HCT116 (cell line): ENCODE measurements around the gene PRR7. TPM values are rescaled to one million over a fixed set of nuclear protein-coding genes. Genes with fewer than 3 reads are reported as not detected.

Experiments used
- ATAC-seq: fragments of 200-7000 bp; cut with Tn5 transposase; 2 replicates; pipeline ENCODE4 v1.9.1; 2020; ENCODE audit warnings: mild to moderate bottlenecking, moderate library complexity
- BruUV-seq: library from RNA; stranded (reverse); fragments of 400-500 nt; replicated peaks from 2 replicates; lab custom pipeline; 2021; lab: Mats Ljungman, UMichigan
- CTCF ChIA-PET: fragments of 300-600 bp; sonication (Branson Sonifier 250); formaldehyde crosslinking; loops from one replicate; lab custom pipeline; 2021; ENCODE audit warnings: antibody characterized with exemption; lab: Charles Lee
- POLR2A ChIA-PET: fragments of 300-600, 350-600 bp; sonication (Branson Sonifier 250); formaldehyde crosslinking; loops from one replicate; lab custom pipeline; 2021; ENCODE audit warnings: antibody characterized with exemption; lab: Charles Lee
- RAD21 ChIA-PET, 2 experiments: fragments of 300-600 bp; sonication (Branson Sonifier 250); formaldehyde crosslinking; loops; one replicate each; lab custom pipeline; 2023; ENCODE audit warnings: low total read pairs in 2 of 2; ENCODE audit not compliant: uncharacterized antibody in 2 of 2, unreplicated experiment in 2 of 2, low non-redundant PET in 1 of 2; lab: Charles Lee
- DNase-seq: peaks from one replicate; pipeline ENCODE4 v3.0.0-alpha.2; 2010; ENCODE audit warnings: low read depth, low spot score
- H2AFZ ChIP-seq: fragments of 200-600 bp; shearing (Covaris generic), sonication (generic); 2 replicates; pipeline ENCODE4 v1.6.1; 2017; ENCODE audit warnings: low read depth, mixed run types, mixed read lengths, antibody characterized with exemption, low read length; ENCODE audit not compliant: poor library complexity, severe bottlenecking
- H3K27ac ChIP-seq: 2 replicates; pipeline ENCODE4 v1.5.1; 2012; ENCODE audit warnings: low read depth, low read length
- H3K27me3 ChIP-seq: fragments of 200-600 bp; sonication (generic); 2 replicates; pipeline ENCODE4 v1.6.1; 2016; ENCODE audit warnings: mixed run types, low read length, mixed read lengths; ENCODE audit not compliant: insufficient read depth
- H3K36me3 ChIP-seq, 2 experiments: fragments of 200-500 bp in 1 of 2; fragments of 200-600 bp in 1 of 2; sonication (Bioruptor generic) in 1 of 2; sonication (generic) in 1 of 2; 2 replicates each; pipeline versions ENCODE4 v1.5.1 to v1.6.1; 2014 to 2016; ENCODE audit warnings: low read length in 2 of 2, inconsistent platforms in 1 of 2, mixed read lengths in 1 of 2, mixed run types in 1 of 2; ENCODE audit not compliant: insufficient read depth in 2 of 2, control insufficient read depth in 1 of 2
- H3K4me1 ChIP-seq, 2 experiments: fragments of 200-600 bp in 1 of 2; sonication (generic) in 1 of 2; 2 replicates each; pipeline versions ENCODE4 v1.5.1 to v1.6.1; 2012 to 2017; ENCODE audit warnings: low read length in 2 of 2, inconsistent platforms in 1 of 2, mild to moderate bottlenecking in 1 of 2, mixed read lengths in 1 of 2, mixed run types in 1 of 2, moderate library complexity in 1 of 2; ENCODE audit not compliant: insufficient read depth in 2 of 2, control insufficient read depth in 1 of 2
- H3K4me2 ChIP-seq: fragments of 200-600 bp; sonication (generic); 2 replicates; pipeline ENCODE4 v1.6.1; 2017; ENCODE audit warnings: mixed run types, low read length, mixed read lengths
- H3K4me3 ChIP-seq, 2 experiments: fragments of 200-600 bp in 1 of 2; sonication (generic) in 1 of 2; replicated peaks in 1 of 2; 2 replicates each; pipeline ENCODE4 v1.5.1; 2011 to 2016; ENCODE audit warnings: low read length in 2 of 2, control low read depth in 1 of 2, low read depth in 1 of 2, mild to moderate bottlenecking in 1 of 2, mixed read lengths in 1 of 2, mixed run types in 1 of 2
- H3K79me2 ChIP-seq: fragments of 200-600 bp; sonication (generic); 2 replicates; pipeline ENCODE4 v1.6.1; 2017; ENCODE audit warnings: mild to moderate bottlenecking, mixed run types, low read length, moderate library complexity, mixed read lengths; ENCODE audit not compliant: insufficient read depth
- H3K9ac ChIP-seq: fragments of 200-600 bp; sonication (generic); 2 replicates; pipeline ENCODE4 v1.6.1; 2016; ENCODE audit warnings: low read length, mixed read lengths
- H3K9me2 ChIP-seq: fragments of 200-600 bp; sonication (generic), shearing (Covaris generic); 2 replicates; pipeline ENCODE4 v1.6.1; 2017; ENCODE audit warnings: mixed run types, mild to moderate bottlenecking, moderate library complexity; ENCODE audit not compliant: insufficient read depth
- H3K9me3 ChIP-seq, 2 experiments: fragments of 200-500 bp in 1 of 2; fragments of 200-600 bp in 1 of 2; sonication (Bioruptor generic) in 1 of 2; sonication (generic) in 1 of 2; 2 replicates each; pipeline ENCODE4 v1.6.1; 2014 to 2017; ENCODE audit warnings: low read length in 2 of 2, mixed read lengths in 2 of 2, inconsistent platforms in 1 of 2, low read depth in 1 of 2, mild to moderate bottlenecking in 1 of 2, mixed run types in 1 of 2, moderate library complexity in 1 of 2; ENCODE audit not compliant: control insufficient read depth in 1 of 2, insufficient read depth in 1 of 2
- H4K20me1 ChIP-seq: fragments of 200-600 bp; sonication (generic), shearing (Covaris generic); 2 replicates; pipeline ENCODE4 v1.6.1; 2017; ENCODE audit warnings: mixed run types, mild to moderate bottlenecking, moderate library complexity; ENCODE audit not compliant: insufficient read depth
- ATF3 ChIP-seq: IDR thresholded peaks from 2 replicates; pipeline ENCODE4 v1.6.1; 2012
- CBX3 ChIP-seq: IDR thresholded peaks from 2 replicates; pipeline ENCODE4 v1.6.1; 2012; ENCODE audit warnings: low read depth
- CEBPB ChIP-seq: IDR thresholded peaks from 2 replicates; pipeline ENCODE4 v1.6.1; 2012; ENCODE audit warnings: low read depth
- CTCF ChIP-seq, 3 experiments: fragments of 200-600 bp in 1 of 3; sonication (generic) in 1 of 3; IDR thresholded peaks in 2 of 3; conservative IDR thresholded peaks in 1 of 3; 2 replicates each; pipeline ENCODE4 v1.5.1; 2012 to 2017; ENCODE audit warnings: low read depth in 2 of 3, low read length in 2 of 3, antibody characterized with exemption in 1 of 3, borderline replicate concordance in 1 of 3, control low read depth in 1 of 3, mild to moderate bottlenecking in 1 of 3, mixed read lengths in 1 of 3, mixed run types in 1 of 3, moderate library complexity in 1 of 3; ENCODE audit not compliant: insufficient read depth in 1 of 3
- EGR1 ChIP-seq: IDR thresholded peaks from 2 replicates; pipeline ENCODE4 v1.6.1; 2012; ENCODE audit warnings: low read depth
- ELF1 ChIP-seq: IDR thresholded peaks from 2 replicates; pipeline ENCODE4 v1.6.1; 2012; ENCODE audit warnings: low read depth, borderline replicate concordance
- EZH2phosphoT487 ChIP-seq: fragments of 200-600 bp; IDR thresholded peaks from 2 replicates; pipeline ENCODE4 v1.6.1; 2018; ENCODE audit warnings: antibody characterized with exemption, borderline replicate concordance
- FOSL1 ChIP-seq: IDR thresholded peaks from 2 replicates; pipeline ENCODE4 v1.6.1; 2012; ENCODE audit warnings: low read depth
- JUND ChIP-seq: IDR thresholded peaks from 2 replicates; pipeline ENCODE4 v1.6.1; 2012
- MAX ChIP-seq: IDR thresholded peaks from 2 replicates; pipeline ENCODE4 v1.6.1; 2012
- POLR2A ChIP-seq: IDR thresholded peaks from 2 replicates; pipeline ENCODE4 v1.7.0; 2011; ENCODE audit warnings: borderline replicate concordance; ENCODE audit not compliant: insufficient read depth, insufficient read length; ENCODE audit errors: extremely low read depth
- RAD21 ChIP-seq: IDR thresholded peaks from 2 replicates; pipeline ENCODE4 v1.6.1; 2012; ENCODE audit warnings: low read depth, mild to moderate bottlenecking
- SRF ChIP-seq: IDR thresholded peaks from 2 replicates; pipeline ENCODE4 v1.6.1; 2012; ENCODE audit warnings: low read depth
- TCF7L2 ChIP-seq: IDR thresholded peaks from 2 replicates; pipeline ENCODE4 v1.7.0; 2011; ENCODE audit warnings: borderline replicate concordance, inconsistent platforms; ENCODE audit not compliant: insufficient read depth, insufficient read length; ENCODE audit errors: extremely low read depth
- YY1 ChIP-seq: IDR thresholded peaks from 2 replicates; pipeline ENCODE4 v1.6.1; 2011; ENCODE audit warnings: low read length, low read depth, moderate library complexity, mild to moderate bottlenecking; ENCODE audit not compliant: insufficient replicate concordance; ENCODE audit errors: extremely low read depth
- ZBTB33 ChIP-seq: IDR thresholded peaks from 2 replicates; pipeline ENCODE4 v1.6.1; 2011; ENCODE audit warnings: mild to moderate bottlenecking, low read length, moderate library complexity; ENCODE audit not compliant: insufficient replicate concordance; ENCODE audit errors: extremely low read depth
- ZFX ChIP-seq: fragments of 450-650 bp; IDR thresholded peaks from 2 replicates; pipeline ENCODE4 v1.6.1; 2017
- ZNF274 ChIP-seq: fragments of 200-500 bp; sonication (Bioruptor generic); IDR thresholded peaks from 2 replicates; pipeline ENCODE4 v1.6.1; 2014; ENCODE audit warnings: mild to moderate bottlenecking, low read depth, low read length, inconsistent platforms
- intact Hi-C: fragments of 100-400 bp; cut with micrococcal nuclease; formaldehyde crosslinking; loops from 2 replicates; pipeline ENCODE4 v1.10.0; 2022
- total RNA-seq: library from RNA; stranded (reverse); gene quantifications from one replicate; pipeline ENCODE4 v1.2.1, GENCODE V29; 2021; ENCODE audit not compliant: unreplicated experiment

PRR7 gene
- total RNA-seq, 1 experiment from 2014 or later, result 39.9 TPM

GRCh38 chr5:177469750-177470525 lies 23.3 kb downstream of the PRR7 start:
- Histone ChIP-seq H3K4me3 (no peak overlapping the region), H3K79me2 (peaks cover 39% of the 10 kb centered on the region), H3K4me1 (peaks cover 8 to 44% of the 10 kb centered on the region in 2 experiments; a peak in 3 of 4 replicates), H3K27ac (no peak overlapping the region; the same call in 1 of the 2 replicates), H3K9ac (no peak overlapping the region), H3K4me2 (no peak overlapping the region), H4K20me1 (no peaks in the 10 kb centered on the region), H3K27me3 (no peaks in the 10 kb centered on the region), H3K9me2 (no peaks in the 10 kb centered on the region), H3K36me3 (peaks cover 27 to 30% of the 10 kb centered on the region in 2 experiments; a peak in 3 of 4 replicates), H2AFZ (no peak overlapping the region), H3K9me3 (no peaks in the 10 kb centered on the region)
- no TSS peak for BruUV-seq
- DNase-seq (no peak), ATAC-seq (no peak)
- ChIA-PET CTCF (no interaction called here), RAD21 (no interaction called here), POLR2A (interaction anchor here (0.8 kb wide), 1 partner anchor 12 kb away, joined by 3 read pairs; no protein-coding TSS in a partner anchor)
- intact Hi-C loops, result no loop called here
- TF ChIP-seq POLR2A (no peak), ZBTB33 (no peak), CTCF (IDR thresholded peaks at IDR 0.05 in 2 of 3, conservative IDR thresholded peaks at IDR 0.05 in 1 of 3; ENCODE audit: borderline replicate concordance in 1 of 3, insufficient read depth in 1 of 3, low read depth in 2 of 3, low read length in 2 of 3) (no peak), CEBPB (no peak), ATF3 (no peak), SRF (no peak), MAX (no peak), CBX3 (no peak), EGR1 (no peak), FOSL1 (no peak), YY1 (no peak), JUND (no peak), ELF1 (no peak), ZFX (no peak), RAD21 (no peak), EZH2phosphoT487 (no peak), ZNF274 (no peak), TCF7L2 (no peak)
